K562 (cell line): ENCODE data around the gene RNF212B. TPM values are rescaled to one million over a fixed set of nuclear protein-coding genes. Genes with fewer than 3 reads are reported as not detected.

Experiments used
- ATAC-seq: fragments of 200-7000 bp; cut with Tn5 transposase; 3 replicates; pipeline ENCODE4 v1.9.1; 2020; ENCODE audit warnings: moderate library complexity
- BruUV-seq: library from RNA; stranded (reverse); fragments of 400-500 nt; replicated peaks from 2 replicates; lab custom pipeline; 2021; lab: Mats Ljungman, UMichigan
- CTCF ChIA-PET: fragments of 300-600 bp; formaldehyde crosslinking; extraction: SDS; loops from one replicate; lab custom pipeline; 2021; ENCODE audit warnings: low intra/inter-chr PET ratio; lab: Yijun Ruan, JAX
- POLR2A ChIA-PET: fragments of 300-600, 350-650 bp; sonication (Branson Sonifier 250); formaldehyde crosslinking; extraction: SDS; loops from one replicate; lab custom pipeline; 2021; ENCODE audit warnings: antibody characterized with exemption, inconsistent platforms; lab: Yijun Ruan, JAX
- DNase-seq, 4 experiments: peaks; one replicate each; pipeline versions ENCODE4 v3.0.0 to v3.0.0-alpha.2; 2011 to 2018; ENCODE audit warnings: low spot score in 3 of 4, mixed read lengths in 3 of 4; ENCODE audit errors: extremely low read depth in 1 of 4
- FAIRE-seq: peaks from 2 replicates; lab custom pipeline; 2011; peaks lifted over from hg19 to GRCh38; lab: Jason Lieb, UNC
- H2AFZ ChIP-seq: 2 replicates; pipeline ENCODE4 v1.6.0; 2011; ENCODE audit warnings: low read depth, low read length, control low read depth, inconsistent platforms
- H3K27ac ChIP-seq: fragments of 200-600 bp; 3 replicates; pipeline ENCODE4 v1.8.0; 2011; ENCODE audit warnings: low read depth, mild to moderate bottlenecking, control low read depth, inconsistent platforms, low read length, moderate library complexity, mixed read lengths; ENCODE audit errors: extremely low read depth
- H3K27me3 ChIP-seq, 2 experiments: fragments of 300-600 bp in 1 of 2; 2 replicates in 1 of 2; 3 replicates in 1 of 2; pipeline versions ENCODE4 v1.6.0 to v1.8.0; 2011; ENCODE audit warnings: inconsistent platforms in 2 of 2, low read length in 2 of 2, mild to moderate bottlenecking in 1 of 2, mixed read lengths in 1 of 2, moderate library complexity in 1 of 2; ENCODE audit not compliant: control insufficient read depth in 2 of 2, insufficient read depth in 2 of 2
- H3K36me3 ChIP-seq: fragments of 300-600 bp; 3 replicates; pipeline ENCODE4 v1.8.0; 2011; ENCODE audit warnings: mild to moderate bottlenecking, low read length, inconsistent platforms; ENCODE audit not compliant: control insufficient read depth, insufficient read depth
- H3K4me1 ChIP-seq, 2 experiments: fragments of 200-600 bp in 1 of 2; replicated peaks in 1 of 2; 2 replicates in 1 of 2; 3 replicates in 1 of 2; pipeline versions ENCODE4 v1.5.1 to v1.8.0; 2011; ENCODE audit warnings: inconsistent platforms in 2 of 2, low read length in 2 of 2, mild to moderate bottlenecking in 1 of 2, mixed read lengths in 1 of 2, moderate library complexity in 1 of 2; ENCODE audit not compliant: control insufficient read depth in 2 of 2, insufficient read depth in 2 of 2
- H3K4me2 ChIP-seq: 2 replicates; pipeline ENCODE4 v1.6.1; 2011; ENCODE audit warnings: low read length, control low read depth, inconsistent platforms, mixed read lengths; ENCODE audit not compliant: insufficient read depth
- H3K4me3 ChIP-seq: fragments of 200-600 bp; sonication (generic), shearing (Covaris generic); 2 replicates; pipeline ENCODE4 v1.5.1; 2016; ENCODE audit warnings: control low read depth, inconsistent platforms
- H3K79me2 ChIP-seq: fragments of 200-600 bp; 3 replicates; pipeline ENCODE4 v1.8.0; 2011; ENCODE audit warnings: low read length, inconsistent platforms; ENCODE audit not compliant: control insufficient read depth, insufficient read depth
- H3K9ac ChIP-seq, 2 experiments: 2 replicates each; pipeline versions ENCODE4 v1.6.0 to v1.6.1; 2011; ENCODE audit warnings: low read depth in 2 of 2, low read length in 2 of 2, control low read depth in 1 of 2, inconsistent platforms in 1 of 2, mild to moderate bottlenecking in 1 of 2, mixed read lengths in 1 of 2; ENCODE audit not compliant: insufficient read depth in 1 of 2
- H3K9me1 ChIP-seq: one replicate; pipeline ENCODE4 v1.6.0; 2011; ENCODE audit warnings: inconsistent platforms, mild to moderate bottlenecking, low read length, moderate library complexity; ENCODE audit not compliant: control insufficient read depth, insufficient read depth
- H3K9me3 ChIP-seq: replicated peaks from 2 replicates; pipeline ENCODE4 v1.5.1; 2011; ENCODE audit warnings: low read depth, low read length, inconsistent platforms; ENCODE audit not compliant: control insufficient read depth, insufficient read depth
- H4K20me1 ChIP-seq: replicated peaks from 2 replicates; pipeline ENCODE4 v1.6.1; 2011; ENCODE audit warnings: low read length, inconsistent platforms, mixed read lengths; ENCODE audit not compliant: control insufficient read depth, insufficient read depth
- ATF1 ChIP-seq, 2 experiments: fragments of 450-650 bp in 1 of 2; IDR thresholded peaks; 2 replicates each; pipeline ENCODE4 v1.6.1; 2016; ENCODE audit warnings: missing compliant biosample characterization in 1 of 2, missing genetic modification characterization in 1 of 2
- CBX1 ChIP-seq: sonication (generic); IDR thresholded peaks from 2 replicates; pipeline ENCODE4 v1.6.1; 2016; ENCODE audit warnings: antibody characterized with exemption, low read depth, mild to moderate bottlenecking
- ETV6 ChIP-seq, 3 experiments: fragments of 150-350 bp in 1 of 3; sonication (generic) in 1 of 3; formaldehyde crosslinking in 1 of 3; IDR thresholded peaks; 2 replicates each; pipeline versions ENCODE4 v1.6.1 to v1.8.0; 2014 to 2022; ENCODE audit warnings: borderline replicate concordance in 2 of 3, low read depth in 2 of 3, antibody characterized with exemption in 1 of 3, low read length in 1 of 3, mild to moderate bottlenecking in 1 of 3, missing genetic modification reagents in 1 of 3
- FOXA1 ChIP-seq: fragments of 450-650 bp; IDR thresholded peaks from 2 replicates; pipeline ENCODE4 v1.6.1; 2016; ENCODE audit warnings: mild to moderate bottlenecking, borderline replicate concordance
- HEY1 ChIP-seq: fragments of 250-450 bp; sonication (Bioruptor Pico); IDR thresholded peaks from 2 replicates; pipeline ENCODE4 v1.5.0; 2020; ENCODE audit warnings: mild to moderate bottlenecking, moderate library complexity, borderline replicate concordance
- HOMEZ ChIP-seq: fragments of 250-450 bp; sonication (Bioruptor Pico); IDR thresholded peaks from 2 replicates; pipeline ENCODE4 v1.4.0; 2020; ENCODE audit warnings: mild to moderate bottlenecking, moderate library complexity
- KAT8 ChIP-seq: fragments of 450-650 bp; IDR thresholded peaks from 2 replicates; pipeline ENCODE4 v1.6.1; 2016; ENCODE audit warnings: low read depth, mild to moderate bottlenecking
- MTF1 ChIP-seq: fragments of 250-450 bp; sonication (Bioruptor Pico); IDR thresholded peaks from 2 replicates; pipeline ENCODE4 v1.9.0; 2021; ENCODE audit warnings: moderate library complexity, mild to moderate bottlenecking, inconsistent platforms, borderline replicate concordance
- MXI1 ChIP-seq: IDR thresholded peaks from 2 replicates; pipeline ENCODE4 v1.6.1; 2011; ENCODE audit warnings: low read depth, mild to moderate bottlenecking, improper control_type of control experiment, low read length
- RB1 ChIP-seq: fragments of 450-650 bp; IDR thresholded peaks from 2 replicates; pipeline ENCODE4 v1.6.1; 2017; ENCODE audit warnings: low read depth, mild to moderate bottlenecking
- TBL1XR1 ChIP-seq, 2 experiments: IDR thresholded peaks; 2 replicates each; pipeline ENCODE4 v1.6.1; 2012; ENCODE audit warnings: improper control_type of control experiment in 2 of 2, low read length in 2 of 2, mild to moderate bottlenecking in 1 of 2
- TGIF2 ChIP-seq: sonication (generic); formaldehyde crosslinking; IDR thresholded peaks from 2 replicates; pipeline ENCODE4 v1.8.1; 2022; ENCODE audit warnings: mild to moderate bottlenecking, missing genetic modification reagents, moderate library complexity
- TRIM28 ChIP-seq: fragments of 450-650 bp; IDR thresholded peaks from 2 replicates; pipeline ENCODE4 v1.6.1; 2017
- ZBTB49 ChIP-seq: sonication (generic); formaldehyde crosslinking; IDR thresholded peaks from 2 replicates; pipeline ENCODE4 v1.8.0; 2022; ENCODE audit warnings: missing genetic modification reagents, mild to moderate bottlenecking, borderline replicate concordance
- ZBTB9 ChIP-seq: fragments of 450-650 bp; formaldehyde crosslinking; IDR thresholded peaks from 2 replicates; pipeline ENCODE4 v1.4.0; 2020; ENCODE audit warnings: mild to moderate bottlenecking, moderate library complexity
- ZNF408 ChIP-seq: fragments of 250-450 bp; sonication (Bioruptor Pico); IDR thresholded peaks from 2 replicates; pipeline ENCODE4 v1.4.0; 2020; ENCODE audit warnings: low read depth, mild to moderate bottlenecking, moderate library complexity
- ZNF511 ChIP-seq: sonication (generic); formaldehyde crosslinking; IDR thresholded peaks from 2 replicates; pipeline ENCODE4 v1.8.0; 2022; ENCODE audit warnings: mild to moderate bottlenecking, missing genetic modification reagents
- ZNF75A ChIP-seq: fragments of 450-650 bp; formaldehyde crosslinking; IDR thresholded peaks from 2 replicates; pipeline ENCODE4 v1.4.0; 2020; ENCODE audit warnings: mild to moderate bottlenecking
- WGBS: fragments of 100-300 bp; shearing (Covaris generic); methylation state at CpG from one replicate; pipeline ENCODE4 v1.1.6; 2016; ENCODE audit warnings: low coverage, mixed read lengths; ENCODE audit not compliant: insufficient coverage; ENCODE audit errors: missing lambda C conversion rate; 5-methylcytosine and 5-hydroxymethylcytosine counted together
- in situ Hi-C: fragments of 300-500 bp; cut with MboI; formaldehyde crosslinking; loops from 4 replicates; pipeline ENCODE4 v1.15.0; 2018; ENCODE audit warnings: inconsistent platforms, mixed read lengths
- intact Hi-C: fragments of 100-400 bp; cut with micrococcal nuclease; formaldehyde crosslinking; loops from 2 replicates; pipeline ENCODE4 v1.14.2; 2022
- polyA plus RNA-seq, 8 experiments: library from polyadenylated mRNA; depleted of rRNA in 4 of 8; stranded (reverse) in 5 of 8; unstranded in 3 of 8; fragments of >200 nt; fragmentation: Nextera tagmentation in 2 of 8; fragmentation: Illumina TruSeq in 1 of 8; extraction: Ambion mirVana in 2 of 8; extraction: Trizol in 1 of 8; gene quantifications; 2 replicates each; pipeline versions ENCODE4 v1.2.1 to v1.2.3, GENCODE V29; 2011 to 2014; ENCODE audit warnings: inconsistent platforms in 1 of 8, missing spikeins in 1 of 8
- total RNA-seq, 7 experiments: library from RNA; depleted of rRNA in 6 of 7; stranded (reverse); fragments of >200 nt in 6 of 7; fragmentation: Illumina TruSeq in 2 of 7; extraction: Trizol in 2 of 7; gene quantifications; 2 replicates each; pipeline versions ENCODE4 v1.2.1 to v1.2.3, GENCODE V29; 2011 to 2021; ENCODE audit warnings: low replicate concordance in 1 of 7

Gene RNF212B
- total and polyA plus RNA-seq, 9 of the 15 experiments (the other 6 are each of a cell fraction or from before 2014, with no cell fraction given), result 0.15 to 0.43 (median 0.27) TPM; not detected in 3

- CTCF ChIA-PET, result no interaction called here
- no peak for FAIRE-seq
- Histone ChIP-seq H3K4me2 (no peak overlapping the region), H3K79me2 (no peaks in the 10 kb centered on the region), H3K9me1 (no peaks in the 10 kb centered on the region), H3K4me1 (peaks cover 0 to 8% of the 10 kb centered on the region in 2 experiments; a peak in 4 of 5 replicates), H3K27ac (no peak overlapping the region), H3K4me3 (no peak overlapping the region), H3K27me3 (no peaks in the 10 kb centered on the region), H3K9me3 (no peaks in the 10 kb centered on the region), H3K36me3 (no peaks in the 10 kb centered on the region), H3K9ac (no peak overlapping the region), H2AFZ (0 out of 2 replicates have a peak overlapping the region, but pooled peaks have one; percentile 38), H4K20me1 (no peaks in the 10 kb centered on the region)
- POLR2A ChIA-PET, result interaction anchor here (1.0 kb wide), 1 partner anchor 17 kb away, joined by 3 read pairs; no protein-coding TSS in a partner anchor
- ATAC-seq, result no peak
- no TSS peak for BruUV-seq
- DNase-seq, result no peak
- in situ Hi-C loops (no loop called here), intact Hi-C loops (no loop called here)
- 40% methylated on average over 2 of the region's 3 CpGs for WGBS
- no peak for TF ChIP-seq TRIM28
- TF ChIP-seq ATF1 (CRISPR knock-in tag; IDR thresholded peaks at IDR 0.05), result no peak
- TF ChIP-seq ATF1 (tag; IDR thresholded peaks at IDR 0.05), result no peak
- TF ChIP-seq CBX1, result no peak
- TF ChIP-seq RB1, result no peak
- TF ChIP-seq HOMEZ, result no peak
- no peak for TF ChIP-seq FOXA1
- no peak for TF ChIP-seq TGIF2 (CRISPR knock-in tag)
- no peak for TF ChIP-seq ZNF75A (CRISPR knock-in tag)
- TF ChIP-seq MXI1, result no peak
- no peak for TF ChIP-seq KAT8
- TF ChIP-seq ETV6 (IDR thresholded peaks at IDR 0.05; ENCODE audit: borderline replicate concordance in 1 of 2, low read depth in 2 of 2, low read length in 1 of 2), result no peak
- no peak for TF ChIP-seq ETV6 (CRISPR knock-in tag; IDR thresholded peaks at IDR 0.05; ENCODE audit: borderline replicate concordance)
- no peak for TF ChIP-seq TBL1XR1 (IDR thresholded peaks at IDR 0.05; ENCODE audit: low read length in 2 of 2)
- TF ChIP-seq ZNF511 (CRISPR knock-in tag), result no peak
- no peak for TF ChIP-seq ZBTB9 (CRISPR knock-in tag)
- no peak for TF ChIP-seq HEY1 (CRISPR knock-in tag)
- TF ChIP-seq MTF1 (CRISPR knock-in tag), result no peak
- no peak for TF ChIP-seq ZNF408 (CRISPR knock-in tag)
- no peak for TF ChIP-seq ZBTB49
Observed at GRCh38 chr14:23242076-23242475, 4.3 kb downstream of the RNF212B start.
